ENCODE data around the gene SLCO2A1. TPM values are rescaled to one million over a fixed set of nuclear protein-coding genes. Genes with fewer than 3 reads are reported as not detected.

SLCO2A1 gene
- total RNA-seq, 1 donor from 2014 or later = 2.5 TPM

GRCh38 chr3:134066158-134066541, 36.4 kb upstream of the SLCO2A1 start:
- peaks cover 2% of the 10 kb centered on the region for H3K27me3 ChIP-seq (ENCODE audit: control insufficient read depth, insufficient read depth, low read length)
- no peak for DNase-seq (ENCODE audit: low read depth)
- no peak overlapping the region for H3K4me3 ChIP-seq (ENCODE audit: low read depth, low read length)
- TF ChIP-seq CTCF (IDR thresholded peaks at IDR 0.05; ENCODE audit: insufficient read depth, low read length, poor library complexity, severe bottlenecking) = no peak
- no peaks in the 10 kb centered on the region for H3K36me3 ChIP-seq (ENCODE audit: control insufficient read depth, insufficient read depth, low read length)

GRCh38 chr3:134065252-134066157, 35.8 kb upstream of the SLCO2A1 start:
- Histone ChIP-seq H3K4me3 (ENCODE audit: low read depth, low read length) (no peak overlapping the region), H3K36me3 (ENCODE audit: control insufficient read depth, insufficient read depth, low read length) (no peaks in the 10 kb centered on the region), H3K27me3 (ENCODE audit: control insufficient read depth, insufficient read depth, low read length) (peaks cover 4% of the 10 kb centered on the region)
- DNase-seq (ENCODE audit: low read depth) = no peak
- no peak for TF ChIP-seq CTCF (IDR thresholded peaks at IDR 0.05; ENCODE audit: insufficient read depth, low read length, poor library complexity, severe bottlenecking)

- no peak for TF ChIP-seq CTCF (IDR thresholded peaks at IDR 0.05; ENCODE audit: insufficient read depth, low read length, poor library complexity, severe bottlenecking)
- Histone ChIP-seq H3K36me3 (ENCODE audit: control insufficient read depth, insufficient read depth, low read length) (no peaks in the 10 kb centered on the region), H3K27me3 (ENCODE audit: control insufficient read depth, insufficient read depth, low read length) (peaks cover 4% of the 10 kb centered on the region), H3K4me3 (ENCODE audit: low read depth, low read length) (no peak overlapping the region)
- DNase-seq (ENCODE audit: low read depth) = no peak
Measured at GRCh38 chr3:134064081-134064480, 34.4 kb upstream of the SLCO2A1 start.

- H3K27me3 ChIP-seq (ENCODE audit: control insufficient read depth, insufficient read depth, low read length) = peaks cover 4% of the 10 kb centered on the region
- no peak for DNase-seq (ENCODE audit: low read depth)
- H3K4me3 ChIP-seq (ENCODE audit: low read depth, low read length) = no peak overlapping the region
- no peak for TF ChIP-seq CTCF (IDR thresholded peaks at IDR 0.05; ENCODE audit: insufficient read depth, low read length, poor library complexity, severe bottlenecking)
- H3K36me3 ChIP-seq (ENCODE audit: control insufficient read depth, insufficient read depth, low read length) = no peaks in the 10 kb centered on the region
Measured at GRCh38 chr3:134061401-134061800, 31.7 kb upstream of the SLCO2A1 start.

GRCh38 chr3:134060561-134061385, 31.0 kb upstream of the SLCO2A1 start:
- TF ChIP-seq CTCF (IDR thresholded peaks at IDR 0.05; ENCODE audit: insufficient read depth, low read length, poor library complexity, severe bottlenecking) = no peak
- peaks cover 4% of the 10 kb centered on the region for H3K27me3 ChIP-seq (ENCODE audit: control insufficient read depth, insufficient read depth, low read length)
- DNase-seq (ENCODE audit: low read depth) = no peak

More at GRCh38 chr3:134060561-134061385, 31.0 kb upstream of the SLCO2A1 start:
- H3K4me3 ChIP-seq (ENCODE audit: low read depth, low read length) = no peak overlapping the region
- H3K36me3 ChIP-seq (ENCODE audit: control insufficient read depth, insufficient read depth, low read length) = no peaks in the 10 kb centered on the region

Data from kidney epithelial cell (primary cell).